Thyroid gland (tissue), 4 donors: Measurements from ENCODE around the gene MYO18B. TPM values are rescaled to one million over a fixed set of nuclear protein-coding genes. Genes with fewer than 3 reads are reported as not detected.

Experiments used
- DNase-seq, 2 donors: peaks; one replicate each; pipeline ENCODE4 v3.0.0-alpha.2; 2019
- H3K27ac ChIP-seq, 3 donors: fragments of 200-600 bp; sonication (generic); 1 replicate in 2 of 3; 2 replicates in 1 of 3; pipeline ENCODE4 v1.5.1; 2016 to 2019; ENCODE audit warnings: mild to moderate bottlenecking in 1 of 3, moderate library complexity in 1 of 3
- H3K27me3 ChIP-seq: fragments of 200-600 bp; sonication (generic); one replicate; pipeline ENCODE4 v1.5.1; 2019
- H3K36me3 ChIP-seq, 2 donors: fragments of 200-600 bp; sonication (generic); one replicate each; pipeline ENCODE4 v1.5.1; 2016 to 2019
- H3K4me1 ChIP-seq, 2 donors: fragments of 200-600 bp; sonication (generic); one replicate each; pipeline ENCODE4 v1.5.1; 2017 to 2019
- H3K4me3 ChIP-seq, 3 donors: fragments of 200-600 bp; sonication (generic); replicated peaks in 1 of 3; 1 replicate in 2 of 3; 2 replicates in 1 of 3; pipeline ENCODE4 v1.5.1; 2016; ENCODE audit warnings: mild to moderate bottlenecking in 1 of 3
- H3K9me3 ChIP-seq: fragments of 200-600 bp; sonication (generic); one replicate; pipeline ENCODE4 v1.5.1; 2017
- POLR2A ChIP-seq, 2 donors: fragments of 450-650 bp; IDR thresholded peaks; one replicate each; pipeline ENCODE4 v1.6.1; 2017; ENCODE audit warnings: antibody characterized with exemption in 2 of 2, mild to moderate bottlenecking in 2 of 2, moderate library complexity in 1 of 2
- WGBS, 2 donors: methylation state at CpG; one replicate each; pipeline ENCODE4 v1.1.5; 2017; 5-methylcytosine and 5-hydroxymethylcytosine counted together
- intact Hi-C: fragments of 100-400 bp; cut with DNase I; formaldehyde crosslinking; loops from one replicate; pipeline ENCODE4 v1.15.1; 2023
- total RNA-seq, 4 donors: library from RNA; depleted of rRNA; stranded (reverse); fragments of >200 nt; gene quantifications; one replicate each; pipeline ENCODE4 v1.2.3, GENCODE V29; 2016
- TF ChIP-seq, protein P1 (sequence below), 6 experiments: fragments of 200-600 bp in 3 of 6; fragments of 450-650 bp in 3 of 6; sonication (generic) in 3 of 6; IDR thresholded peaks; one replicate each; pipeline ENCODE4 v1.5.1; 2016 to 2019; ENCODE audit warnings: antibody characterized with exemption in 6 of 6, mild to moderate bottlenecking in 2 of 6, inconsistent platforms in 1 of 6, moderate library complexity in 1 of 6

The MYO18B gene
- total RNA-seq, 4 donors from 2014 or later: 0.33 TPM; not detected in 3

- intact Hi-C loops: no loop called here
These were observed 82.9 kb downstream of the MYO18B start for GRCh38 chr22:25824828-25825423.

GRCh38 chr22:25827415-25827814 is 85.4 kb downstream of the MYO18B start:
- Histone ChIP-seq H3K9me3 (no peaks in the 10 kb centered on the region), H3K27ac (no peak overlapping the region), H3K4me1 (no peaks in the 10 kb centered on the region), H3K36me3 (no peaks in the 10 kb centered on the region), H3K27me3 (no peaks in the 10 kb centered on the region), H3K4me3 (no peak overlapping the region)
- intact Hi-C loops: no loop called here
- no peak for DNase-seq
- TF ChIP-seq POLR2A (IDR thresholded peaks at IDR 0.05): no peak
- TF ChIP-seq, protein P1, sequence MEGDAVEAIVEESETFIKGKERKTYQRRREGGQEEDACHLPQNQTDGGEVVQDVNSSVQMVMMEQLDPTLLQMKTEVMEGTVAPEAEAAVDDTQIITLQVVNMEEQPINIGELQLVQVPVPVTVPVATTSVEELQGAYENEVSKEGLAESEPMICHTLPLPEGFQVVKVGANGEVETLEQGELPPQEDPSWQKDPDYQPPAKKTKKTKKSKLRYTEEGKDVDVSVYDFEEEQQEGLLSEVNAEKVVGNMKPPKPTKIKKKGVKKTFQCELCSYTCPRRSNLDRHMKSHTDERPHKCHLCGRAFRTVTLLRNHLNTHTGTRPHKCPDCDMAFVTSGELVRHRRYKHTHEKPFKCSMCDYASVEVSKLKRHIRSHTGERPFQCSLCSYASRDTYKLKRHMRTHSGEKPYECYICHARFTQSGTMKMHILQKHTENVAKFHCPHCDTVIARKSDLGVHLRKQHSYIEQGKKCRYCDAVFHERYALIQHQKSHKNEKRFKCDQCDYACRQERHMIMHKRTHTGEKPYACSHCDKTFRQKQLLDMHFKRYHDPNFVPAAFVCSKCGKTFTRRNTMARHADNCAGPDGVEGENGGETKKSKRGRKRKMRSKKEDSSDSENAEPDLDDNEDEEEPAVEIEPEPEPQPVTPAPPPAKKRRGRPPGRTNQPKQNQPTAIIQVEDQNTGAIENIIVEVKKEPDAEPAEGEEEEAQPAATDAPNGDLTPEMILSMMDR (IDR thresholded peaks at IDR 0.05): no peak
- WGBS, 2 donors: 62 to 76% methylated on average over 9 of the region's 9 CpGs

More at GRCh38 chr22:25824828-25825423, 82.9 kb downstream of the MYO18B start:
- 57 to 71% methylated on average over 7 of the region's 7 CpGs for WGBS, 2 donors
- Histone ChIP-seq H3K4me1 (no peaks in the 10 kb centered on the region), H3K27ac (no peak overlapping the region), H3K4me3 (no peak overlapping the region), H3K27me3 (no peaks in the 10 kb centered on the region), H3K36me3 (no peaks in the 10 kb centered on the region), H3K9me3 (no peaks in the 10 kb centered on the region)
- no peak for DNase-seq
- no peak for TF ChIP-seq POLR2A (IDR thresholded peaks at IDR 0.05)
- TF ChIP-seq, protein P1 (IDR thresholded peaks at IDR 0.05): no peak

DNA sequence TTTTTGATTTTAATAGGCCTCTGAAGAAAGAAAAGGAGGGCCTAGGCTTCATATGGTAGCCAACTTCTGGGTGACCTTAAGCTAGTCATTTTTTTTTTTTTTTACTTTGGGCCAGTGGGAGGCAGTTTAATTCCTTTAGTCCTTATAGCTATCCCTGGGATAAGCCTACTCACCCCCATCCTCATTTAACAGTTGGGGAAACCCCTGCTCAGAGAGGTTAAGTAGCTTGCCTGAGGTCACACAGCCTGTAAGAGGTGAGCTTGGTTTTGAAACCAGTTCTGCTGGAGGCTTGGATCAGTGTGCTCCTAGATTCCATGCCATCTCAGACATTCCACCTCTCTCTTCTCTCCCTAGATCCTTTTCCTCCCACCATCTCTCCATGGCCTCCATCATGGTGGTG is 86.4 kb downstream of the MYO18B start:
- Histone ChIP-seq H3K27me3 (no peaks in the 10 kb centered on the region), H3K36me3 (no peaks in the 10 kb centered on the region), H3K4me3 (no peak overlapping the region), H3K27ac (no peak overlapping the region), H3K9me3 (no peaks in the 10 kb centered on the region), H3K4me1 (no peaks in the 10 kb centered on the region)
- intact Hi-C loops: no loop called here
- no peak for DNase-seq
- TF ChIP-seq POLR2A (IDR thresholded peaks at IDR 0.05): no peak
- TF ChIP-seq, protein P1 (IDR thresholded peaks at IDR 0.05): no peak

- no peak for DNase-seq
- H3K9me3 ChIP-seq: no peaks in the 10 kb centered on the region
- H3K4me3 ChIP-seq: no peak overlapping the region
- H3K27me3 ChIP-seq: no peaks in the 10 kb centered on the region
- H3K27ac ChIP-seq: no peak overlapping the region
- no peaks in the 10 kb centered on the region for H3K36me3 ChIP-seq
- intact Hi-C loops: no loop called here
- TF ChIP-seq POLR2A (IDR thresholded peaks at IDR 0.05): no peak
- TF ChIP-seq, protein P1 (IDR thresholded peaks at IDR 0.05): no peak
- 90 to 92% methylated on average over 5 of the region's 5 CpGs for WGBS, 2 donors
- H3K4me1 ChIP-seq: no peaks in the 10 kb centered on the region
These were observed 87.2 kb downstream of the MYO18B start for GRCh38 chr22:25829237-25829636.

- intact Hi-C loops: no loop called here
- no peaks in the 10 kb centered on the region for H3K4me1 ChIP-seq
- no peaks in the 10 kb centered on the region for H3K27me3 ChIP-seq
- 83 to 88% methylated on average over 11 of the region's 11 CpGs for WGBS, 2 donors
- no peak for DNase-seq
- H3K4me3 ChIP-seq: no peak overlapping the region
- H3K36me3 ChIP-seq: no peaks in the 10 kb centered on the region
- TF ChIP-seq, protein P1 (IDR thresholded peaks at IDR 0.05): no peak
- TF ChIP-seq POLR2A (IDR thresholded peaks at IDR 0.05): no peak
- H3K9me3 ChIP-seq: no peaks in the 10 kb centered on the region
- no peak overlapping the region for H3K27ac ChIP-seq
These were observed 88.1 kb downstream of the MYO18B start for GRCh38 chr22:25829808-25830777.
